Measurements from ENCODE around the gene SLC27A6.
A peak's percentile ranks its signal among the peaks of the same experiment; 100 is the strongest.

SLC27A6 gene

GRCh38 chr5:128965638-128966302 lies 482 bp downstream of the SLC27A6 start:
- peaks cover 34% of the 10 kb centered on the region for H3K9me3 Mint-ChIP-seq
- DNase-seq = peak; percentile 32
- peaks cover under 1% of the 10 kb centered on the region for H3K36me3 Mint-ChIP-seq (ENCODE audit: low read depth)
- no peak overlapping the region for H3K27ac Mint-ChIP-seq
- H3K27me3 Mint-ChIP-seq (ENCODE audit: low read depth, poor library complexity) = peaks cover 29% of the 10 kb centered on the region
- peaks cover 6% of the 10 kb centered on the region for H3K4me1 Mint-ChIP-seq
- H3K4me3 Mint-ChIP-seq = peak overlapping the region; percentile 81
- TF ChIP-seq CTCF (IDR thresholded peaks at IDR 0.05) = no peak

GRCh38 chr5:128966375-128966774 lies 1.1 kb downstream of the SLC27A6 start:
- DNase-seq = no peak
- TF ChIP-seq CTCF (IDR thresholded peaks at IDR 0.05) = no peak
- Mint-ChIP-seq H3K36me3 (ENCODE audit: low read depth) (peaks cover 4% of the 10 kb centered on the region), H3K4me3 (peak overlapping the region; percentile 81), H3K27ac (no peak overlapping the region), H3K4me1 (peaks cover 6% of the 10 kb centered on the region), H3K9me3 (peaks cover 34% of the 10 kb centered on the region), H3K27me3 (ENCODE audit: low read depth, poor library complexity) (peaks cover 29% of the 10 kb centered on the region)

GRCh38 chr5:128966846-128967245 lies 1.6 kb downstream of the SLC27A6 start:
- H3K4me1 Mint-ChIP-seq = peaks cover 6% of the 10 kb centered on the region
- TF ChIP-seq CTCF (IDR thresholded peaks at IDR 0.05) = no peak
- H3K36me3 Mint-ChIP-seq (ENCODE audit: low read depth) = peaks cover 4% of the 10 kb centered on the region
- H3K27me3 Mint-ChIP-seq (ENCODE audit: low read depth, poor library complexity) = peaks cover 29% of the 10 kb centered on the region
- peak overlapping the region; percentile 81 for H3K4me3 Mint-ChIP-seq
- no peak for DNase-seq
- H3K27ac Mint-ChIP-seq = no peak overlapping the region
- peaks cover 35% of the 10 kb centered on the region for H3K9me3 Mint-ChIP-seq

GRCh38 chr5:128973244-128973643 lies 8.0 kb downstream of the SLC27A6 start:
- Mint-ChIP-seq H3K36me3 (ENCODE audit: low read depth) (peaks cover 4% of the 10 kb centered on the region), H3K4me1 (no peaks in the 10 kb centered on the region)
- DNase-seq = no peak

GRCh38 chr5:128974567-128974966 lies 9.3 kb downstream of the SLC27A6 start:
- peaks cover 12% of the 10 kb centered on the region for H3K27me3 Mint-ChIP-seq (ENCODE audit: low read depth, poor library complexity)
- H3K27ac Mint-ChIP-seq = no peak overlapping the region
- H3K4me3 Mint-ChIP-seq = no peak overlapping the region
- H3K4me1 Mint-ChIP-seq = no peaks in the 10 kb centered on the region
- DNase-seq = no peak
- H3K9me3 Mint-ChIP-seq = peaks cover 36% of the 10 kb centered on the region
- TF ChIP-seq CTCF (IDR thresholded peaks at IDR 0.05) = no peak
- peaks cover 4% of the 10 kb centered on the region for H3K36me3 Mint-ChIP-seq (ENCODE audit: low read depth)

More at GRCh38 chr5:128973244-128973643, 8.0 kb downstream of the SLC27A6 start:
- peak overlapping the region; percentile 75 for H3K27ac Mint-ChIP-seq
- peaks cover 43% of the 10 kb centered on the region for H3K9me3 Mint-ChIP-seq
- no peak overlapping the region for H3K4me3 Mint-ChIP-seq
- no peak for TF ChIP-seq CTCF (IDR thresholded peaks at IDR 0.05)
- peaks cover 9% of the 10 kb centered on the region for H3K27me3 Mint-ChIP-seq (ENCODE audit: low read depth, poor library complexity)

- H3K9me3 Mint-ChIP-seq = no peaks in the 10 kb centered on the region
- no peak overlapping the region for H3K4me3 Mint-ChIP-seq
- no peaks in the 10 kb centered on the region for H3K36me3 Mint-ChIP-seq (ENCODE audit: low read depth)
- no peak for TF ChIP-seq CTCF (IDR thresholded peaks at IDR 0.05)
- no peak for DNase-seq
- peaks cover 12% of the 10 kb centered on the region for H3K27me3 Mint-ChIP-seq (ENCODE audit: low read depth, poor library complexity)
- H3K27ac Mint-ChIP-seq = no peak overlapping the region
- no peaks in the 10 kb centered on the region for H3K4me1 Mint-ChIP-seq
Observed at GRCh38 chr5:128979761-128980160, 14.5 kb downstream of the SLC27A6 start.

All from nephron progenitor cell (in vitro differentiated cells).